DND-41 (cell line): ENCODE results near the gene FAM136A.

Experiments used
- ATAC-seq: fragments of 200-7000 bp; cut with Tn5 transposase; 3 replicates; pipeline ENCODE4 v1.9.1; 2021; ENCODE audit warnings: low read depth; ENCODE audit not compliant: insufficient read depth
- DNase-seq: peaks from one replicate; pipeline ENCODE4 v3.0.0-alpha.2; 2020
- H2AFZ ChIP-seq: 2 replicates; pipeline ENCODE4 v1.6.0; 2012; ENCODE audit warnings: low read depth, low read length
- H3K27ac ChIP-seq: 2 replicates; pipeline ENCODE4 v1.5.1; 2012; ENCODE audit warnings: low read length, inconsistent platforms
- H3K27me3 ChIP-seq: fragments of 200-600 bp; sonication (generic); 2 replicates; pipeline ENCODE4 v1.6.0; 2012; ENCODE audit warnings: low read length, mild to moderate bottlenecking, inconsistent platforms; ENCODE audit not compliant: insufficient read depth, poor library complexity
- H3K36me3 ChIP-seq: 2 replicates; pipeline ENCODE4 v1.5.1; 2012; ENCODE audit warnings: low read length, inconsistent platforms; ENCODE audit not compliant: insufficient read depth
- H3K4me1 ChIP-seq: 2 replicates; pipeline ENCODE4 v1.5.1; 2012; ENCODE audit warnings: mild to moderate bottlenecking, low read length; ENCODE audit not compliant: insufficient read depth
- H3K4me2 ChIP-seq: 2 replicates; pipeline ENCODE4 v1.6.0; 2012; ENCODE audit warnings: mild to moderate bottlenecking, moderate library complexity, low read length, inconsistent platforms; ENCODE audit not compliant: insufficient read depth
- H3K4me3 ChIP-seq, 2 experiments: fragments of 200-600 bp in 1 of 2; shearing (Covaris generic) in 1 of 2; 2 replicates each; pipeline ENCODE4 v1.5.1; 2012 to 2016; ENCODE audit warnings: inconsistent platforms in 2 of 2, low read length in 2 of 2, mild to moderate bottlenecking in 2 of 2, low read depth in 1 of 2, moderate library complexity in 1 of 2
- H3K79me2 ChIP-seq: 2 replicates; pipeline ENCODE4 v1.6.0; 2012; ENCODE audit warnings: low read length, inconsistent platforms; ENCODE audit not compliant: insufficient read depth
- H3K9ac ChIP-seq: 2 replicates; pipeline ENCODE4 v1.6.0; 2012; ENCODE audit warnings: low read depth, mild to moderate bottlenecking, inconsistent platforms, low read length, moderate library complexity
- H3K9me3 ChIP-seq: 2 replicates; pipeline ENCODE4 v1.5.1; 2012; ENCODE audit warnings: low read length, moderate library complexity, mild to moderate bottlenecking, inconsistent platforms; ENCODE audit not compliant: insufficient read depth, severe bottlenecking
- H4K20me1 ChIP-seq: 2 replicates; pipeline ENCODE4 v1.6.0; 2012; ENCODE audit warnings: low read length; ENCODE audit not compliant: insufficient read depth
- CTCF ChIP-seq: IDR thresholded peaks from 2 replicates; pipeline ENCODE4 v1.5.1; 2012; ENCODE audit warnings: borderline replicate concordance, low read length, moderate library complexity, mild to moderate bottlenecking; ENCODE audit not compliant: poor library complexity, severe bottlenecking; ENCODE audit errors: extremely low read depth
- EZH2 ChIP-seq: IDR thresholded peaks from 3 replicates; pipeline ENCODE4 v1.6.1; 2012; ENCODE audit warnings: borderline replicate concordance, low read depth, mild to moderate bottlenecking, moderate library complexity, low read length, inconsistent platforms; ENCODE audit not compliant: severe bottlenecking

FAM136A gene

GRCh38 chr2:70301344-70302194, at the start of gene FAM136A:
Gene FAM136A (minus strand): TSS chr2:70302067. CDS start chr2:70302011, 56 bp downstream.
- ATAC-seq: peak; percentile 90

GRCh38 chr2:70349921-70350685, 48.2 kb upstream of the FAM136A start:
- Histone ChIP-seq H4K20me1 (no peaks in the 10 kb centered on the region), H3K9ac (no peak overlapping the region)
- no peak for TF ChIP-seq EZH2
- TF ChIP-seq CTCF: no peak

More at GRCh38 chr2:70301344-70302194, at the start of gene FAM136A:
- DNase-seq: peak; percentile 89
- Histone ChIP-seq H3K4me3 (peak within 1 kb of the TSS; percentile 69 to 95), H3K9me3 (no peaks in the 10 kb centered on the region), H3K4me2 (peak within 1 kb of the TSS; percentile 96), H3K27ac (peak within 1 kb of the TSS; percentile 88), H3K79me2 (peaks cover 14% of the 10 kb centered on the region), H3K9ac (peak within 1 kb of the TSS; percentile 97), H4K20me1 (no peaks in the 10 kb centered on the region), H3K27me3 (no peaks in the 10 kb centered on the region), H3K4me1 (peaks cover 25% of the 10 kb centered on the region), H2AFZ (peak within 1 kb of the TSS; percentile 99), H3K36me3 (peaks cover 43% of the 10 kb centered on the region)
- TF ChIP-seq EZH2: no peak
- peak; percentile 91 for TF ChIP-seq CTCF

GRCh38 chr2:70347831-70348230, 46.0 kb upstream of the FAM136A start:
- Histone ChIP-seq H3K9me3 (no peaks in the 10 kb centered on the region), H3K27ac (no peak overlapping the region), H3K9ac (no peak overlapping the region), H3K4me3 (no peak overlapping the region), H3K27me3 (peaks cover 45% of the 10 kb centered on the region), H3K79me2 (no peaks in the 10 kb centered on the region), H3K36me3 (no peaks in the 10 kb centered on the region), H3K4me1 (no peaks in the 10 kb centered on the region), H4K20me1 (no peaks in the 10 kb centered on the region; the same call in 1 of the 2 replicates), H3K4me2 (no peak overlapping the region), H2AFZ (no peak overlapping the region)
- DNase-seq: no peak
- no peak for TF ChIP-seq EZH2
- TF ChIP-seq CTCF: no peak
- ATAC-seq: no peak

More at GRCh38 chr2:70349921-70350685, 48.2 kb upstream of the FAM136A start:
- Histone ChIP-seq H3K36me3 (no peaks in the 10 kb centered on the region), H3K27ac (no peak overlapping the region), H3K4me2 (no peak overlapping the region), H3K27me3 (peaks cover 34% of the 10 kb centered on the region), H3K79me2 (no peaks in the 10 kb centered on the region), H2AFZ (no peak overlapping the region), H3K4me1 (no peaks in the 10 kb centered on the region), H3K4me3 (no peak overlapping the region), H3K9me3 (no peaks in the 10 kb centered on the region)
- DNase-seq: no peak
- ATAC-seq: no peak
